CD14-positive monocyte (primary cell): ENCODE measurements around the gene IL10RB. TPM values are rescaled to one million over a fixed set of nuclear protein-coding genes. Genes with fewer than 3 reads are reported as not detected.
A peak's percentile ranks its signal among the peaks of the same experiment; 100 is the strongest.

Experiments used
- DNase-seq, 3 donors: peaks; one replicate each; pipeline ENCODE4 v3.0.0-alpha.2; 2011 to 2022
- H2AFZ ChIP-seq: 2 replicates; pipeline ENCODE4 v1.6.0; 2012; ENCODE audit warnings: mild to moderate bottlenecking, low read depth, low read length, inconsistent platforms; ENCODE audit not compliant: insufficient read depth, poor library complexity, severe bottlenecking
- H3K27ac ChIP-seq, 2 donors: 1 replicate in 1 of 2; 2 replicates in 1 of 2; pipeline ENCODE4 v1.5.1; 2012 to 2013; ENCODE audit warnings: low read length in 2 of 2, control low read depth in 1 of 2, inconsistent platforms in 1 of 2, low read depth in 1 of 2, mild to moderate bottlenecking in 1 of 2
- H3K27me3 ChIP-seq, 2 donors: one replicate each; pipeline versions ENCODE4 v1.6.0 to v1.6.1; 2011 to 2013; ENCODE audit warnings: low read length in 2 of 2; ENCODE audit not compliant: control insufficient read depth in 2 of 2, insufficient read depth in 2 of 2
- H3K36me3 ChIP-seq, 2 donors: replicated peaks in 1 of 2; 1 replicate in 1 of 2; 2 replicates in 1 of 2; pipeline versions ENCODE4 v1.5.1 to v1.6.1; 2012 to 2013; ENCODE audit warnings: low read length in 2 of 2, control low read depth in 1 of 2, inconsistent platforms in 1 of 2, mild to moderate bottlenecking in 1 of 2; ENCODE audit not compliant: insufficient read depth in 2 of 2, control insufficient read depth in 1 of 2
- H3K4me1 ChIP-seq, 2 donors: 1 replicate in 1 of 2; 2 replicates in 1 of 2; pipeline versions ENCODE4 v1.5.1 to v1.6.1; 2012 to 2013; ENCODE audit warnings: low read length in 2 of 2, control low read depth in 1 of 2, inconsistent platforms in 1 of 2, mild to moderate bottlenecking in 1 of 2, moderate library complexity in 1 of 2; ENCODE audit not compliant: insufficient read depth in 2 of 2, control insufficient read depth in 1 of 2
- H3K4me2 ChIP-seq: replicated peaks from 2 replicates; pipeline ENCODE3; 2012; ENCODE audit warnings: low read length, moderate library complexity, mild to moderate bottlenecking; ENCODE audit not compliant: poor library complexity, severe bottlenecking; ENCODE audit errors: extremely low read depth
- H3K4me3 ChIP-seq, 3 experiments: fragments of 200-600 bp in 1 of 3; sonication (generic) in 1 of 3; replicated peaks in 1 of 3; 1 replicate in 2 of 3; 2 replicates in 1 of 3; pipeline ENCODE4 v1.5.1; 2011 to 2013; ENCODE audit warnings: low read length in 3 of 3, mild to moderate bottlenecking in 3 of 3, control low read depth in 2 of 3, low read depth in 2 of 3, inconsistent platforms in 1 of 3, moderate library complexity in 1 of 3
- H3K79me2 ChIP-seq: 2 replicates; pipeline ENCODE4 v1.6.0; 2012; ENCODE audit warnings: mild to moderate bottlenecking, control low read depth, inconsistent platforms, low read length, moderate library complexity; ENCODE audit not compliant: insufficient read depth
- H3K9ac ChIP-seq: 2 replicates; pipeline ENCODE4 v1.6.0; 2017; ENCODE audit warnings: low read length, mild to moderate bottlenecking; ENCODE audit not compliant: insufficient read depth, poor library complexity, severe bottlenecking
- H3K9me3 ChIP-seq, 2 donors: replicated peaks in 1 of 2; 1 replicate in 1 of 2; 2 replicates in 1 of 2; pipeline versions ENCODE4 v1.5.1 to v1.6.1; 2012 to 2013; ENCODE audit warnings: low read length in 2 of 2, control low read depth in 1 of 2; ENCODE audit not compliant: control insufficient read depth in 1 of 2, insufficient read depth in 1 of 2
- H4K20me1 ChIP-seq: 2 replicates; pipeline ENCODE4 v1.6.0; 2012; ENCODE audit warnings: mild to moderate bottlenecking, low read length, control low read depth, moderate library complexity; ENCODE audit not compliant: insufficient read depth
- H3K27ac Mint-ChIP-seq, 7 donors: one replicate each; pipeline ENCODE4 v1.8.0; 2020; ENCODE audit warnings: mild to moderate bottlenecking in 7 of 7, mixed read lengths in 7 of 7, moderate library complexity in 6 of 7, inconsistent platforms in 2 of 7
- H3K27me3 Mint-ChIP-seq, 3 donors: one replicate each; pipeline ENCODE4 v1.8.0; 2021 to 2022; ENCODE audit warnings: low read depth in 3 of 3, mild to moderate bottlenecking in 3 of 3, mixed read lengths in 3 of 3, moderate library complexity in 3 of 3, inconsistent platforms in 1 of 3
- H3K36me3 Mint-ChIP-seq, 2 donors: one replicate each; pipeline ENCODE4 v1.8.0; 2020; ENCODE audit warnings: mixed read lengths in 2 of 2, inconsistent platforms in 1 of 2, mild to moderate bottlenecking in 1 of 2
- H3K4me1 Mint-ChIP-seq: one replicate; pipeline ENCODE4 v1.8.0; 2020; ENCODE audit warnings: mild to moderate bottlenecking, mixed read lengths
- H3K4me3 Mint-ChIP-seq, 2 donors: one replicate each; pipeline ENCODE4 v1.8.0; 2020; ENCODE audit warnings: mild to moderate bottlenecking in 2 of 2, mixed read lengths in 2 of 2, moderate library complexity in 1 of 2
- H3K9me3 Mint-ChIP-seq, 7 donors: one replicate each; pipeline ENCODE4 v1.8.0; 2020 to 2022; ENCODE audit warnings: mixed read lengths in 7 of 7, mild to moderate bottlenecking in 6 of 7, moderate library complexity in 6 of 7, inconsistent platforms in 2 of 7
- WGBS: methylation state at CpG from one replicate; pipeline ENCODE4 v1.1.5; 2013; ENCODE audit warnings: missing lambda C conversion rate; ENCODE audit not compliant: insufficient coverage; 5-methylcytosine and 5-hydroxymethylcytosine counted together
- intact Hi-C, 2 donors: fragments of 100-400 bp; cut with micrococcal nuclease; formaldehyde crosslinking; loops; one replicate each; pipeline versions ENCODE4 v1.15.0 to v1.15.1; 2023
- polyA plus RNA-seq, 3 donors: library from polyadenylated mRNA; depleted of rRNA in 1 of 3; unstranded in 2 of 3; stranded (reverse) in 1 of 3; fragments of 300-500 nt in 2 of 3; fragments of >200 nt in 1 of 3; fragmentation: Illumina TruSeq in 2 of 3; gene quantifications; 1 replicate in 2 of 3; 2 replicates in 1 of 3; pipeline ENCODE4 v1.2.3, GENCODE V29; 2012 to 2021
- TF ChIP-seq, protein P1 (sequence below): fragments of 200-600 bp; IDR thresholded peaks from one replicate; pipeline ENCODE4 v1.8.0; 2022; ENCODE audit warnings: antibody characterized with exemption, mild to moderate bottlenecking

The IL10RB gene
- polyA plus RNA-seq, 3 donors, result 79.0 to 225 (median 212) TPM

DNA sequence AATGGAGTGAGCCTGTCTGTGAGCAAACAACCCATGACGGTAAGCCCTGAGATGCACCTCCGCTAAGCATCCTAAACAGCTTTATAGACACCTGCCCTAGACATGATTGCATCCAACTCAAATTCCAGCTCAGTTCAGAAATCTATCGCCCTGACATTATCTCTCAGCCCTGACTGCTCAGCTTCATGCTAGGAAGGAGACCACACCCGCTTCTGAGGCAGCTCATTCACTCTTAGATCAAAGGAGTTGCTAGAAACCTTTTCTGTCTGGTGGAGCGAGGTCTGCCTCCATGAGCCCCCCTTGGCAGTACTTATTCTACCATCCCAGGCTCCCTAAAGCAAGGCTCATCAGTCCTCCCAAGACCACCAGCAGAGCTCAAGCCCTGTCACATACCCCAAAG is 17.0 kb downstream of the IL10RB start:
- Histone ChIP-seq H3K9ac (no peak overlapping the region), H3K4me2 (no peak overlapping the region), H3K36me3 (peaks cover 94 to 99% of the 10 kb centered on the region in 2 donors), H3K79me2 (peaks cover 3% of the 10 kb centered on the region), H3K9me3 (no peaks in the 10 kb centered on the region), H4K20me1 (peaks cover 46% of the 10 kb centered on the region), H3K4me1 (no peaks in the 10 kb centered on the region), H3K27me3 (no peaks in the 10 kb centered on the region), H3K27ac (no peak overlapping the region), H2AFZ (no peak overlapping the region), H3K4me3 (no peak overlapping the region)
- no peak for DNase-seq
- intact Hi-C loops, result no loop called here
- H3K27me3 Mint-ChIP-seq, result peaks cover 0 to 2% (median 0%) of the 10 kb centered on the region in 3 donors
- H3K36me3 Mint-ChIP-seq, result peaks cover 89 to 98% of the 10 kb centered on the region in 2 donors
- peaks cover 0 to 8% (median 5%) of the 10 kb centered on the region in 7 donors for H3K9me3 Mint-ChIP-seq
- 100% methylated on average over 2 of the region's 5 CpGs for WGBS
- H3K4me3 Mint-ChIP-seq, result no peak overlapping the region
- H3K27ac Mint-ChIP-seq, result peak overlapping the region in 1 of 7 donors; percentile 79
- TF ChIP-seq, protein P1, sequence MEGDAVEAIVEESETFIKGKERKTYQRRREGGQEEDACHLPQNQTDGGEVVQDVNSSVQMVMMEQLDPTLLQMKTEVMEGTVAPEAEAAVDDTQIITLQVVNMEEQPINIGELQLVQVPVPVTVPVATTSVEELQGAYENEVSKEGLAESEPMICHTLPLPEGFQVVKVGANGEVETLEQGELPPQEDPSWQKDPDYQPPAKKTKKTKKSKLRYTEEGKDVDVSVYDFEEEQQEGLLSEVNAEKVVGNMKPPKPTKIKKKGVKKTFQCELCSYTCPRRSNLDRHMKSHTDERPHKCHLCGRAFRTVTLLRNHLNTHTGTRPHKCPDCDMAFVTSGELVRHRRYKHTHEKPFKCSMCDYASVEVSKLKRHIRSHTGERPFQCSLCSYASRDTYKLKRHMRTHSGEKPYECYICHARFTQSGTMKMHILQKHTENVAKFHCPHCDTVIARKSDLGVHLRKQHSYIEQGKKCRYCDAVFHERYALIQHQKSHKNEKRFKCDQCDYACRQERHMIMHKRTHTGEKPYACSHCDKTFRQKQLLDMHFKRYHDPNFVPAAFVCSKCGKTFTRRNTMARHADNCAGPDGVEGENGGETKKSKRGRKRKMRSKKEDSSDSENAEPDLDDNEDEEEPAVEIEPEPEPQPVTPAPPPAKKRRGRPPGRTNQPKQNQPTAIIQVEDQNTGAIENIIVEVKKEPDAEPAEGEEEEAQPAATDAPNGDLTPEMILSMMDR, result no peak
- H3K4me1 Mint-ChIP-seq, result peaks cover 1% of the 10 kb centered on the region

DNA sequence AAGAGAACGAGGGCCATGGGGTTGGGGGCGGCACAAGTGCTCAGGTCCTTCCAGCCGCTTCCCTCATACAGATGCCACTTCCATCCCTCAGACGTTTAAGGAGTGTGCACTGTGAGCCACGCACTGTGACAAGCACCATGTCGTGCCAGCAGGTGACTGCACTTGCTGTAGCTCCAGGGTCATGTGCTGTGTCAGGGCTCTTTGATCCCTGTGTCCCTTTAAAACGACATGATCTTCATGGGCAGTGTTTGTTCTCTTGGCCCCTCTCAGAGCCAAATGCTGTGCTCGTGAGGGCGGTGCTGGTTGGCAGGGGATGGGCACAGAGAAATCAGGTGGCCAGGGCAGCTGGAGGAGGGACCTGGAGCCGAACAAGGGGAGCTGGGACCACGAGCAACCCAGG is 19.9 kb downstream of the IL10RB start:
- no peaks in the 10 kb centered on the region for H3K4me1 ChIP-seq
- H3K27me3 ChIP-seq, result no peaks in the 10 kb centered on the region
- no peak overlapping the region for H3K9ac ChIP-seq
- Mint-ChIP-seq H3K36me3 (peaks cover 88 to 97% of the 10 kb centered on the region in 2 donors), H3K27me3 (peaks cover 0 to 2% (median 0%) of the 10 kb centered on the region in 3 donors), H3K27ac (peak overlapping the region in 5 of 7 donors; percentile 7 to 85 (median 68)), H3K9me3 (no peaks in the 10 kb centered on the region), H3K4me1 (peaks cover 1% of the 10 kb centered on the region), H3K4me3 (no peak overlapping the region)
- H3K4me2 ChIP-seq, result no peak overlapping the region
- TF ChIP-seq, protein P1, result no peak
- peaks cover 89 to 95% of the 10 kb centered on the region in 2 donors for H3K36me3 ChIP-seq
- 88% methylated on average over 11 of the region's 11 CpGs for WGBS
- no peak overlapping the region for H3K4me3 ChIP-seq
- intact Hi-C loops, result no loop called here
- no peaks in the 10 kb centered on the region for H3K9me3 ChIP-seq
- H2AFZ ChIP-seq, result no peak overlapping the region
- peaks cover 34% of the 10 kb centered on the region for H4K20me1 ChIP-seq
- H3K79me2 ChIP-seq, result no peaks in the 10 kb centered on the region
- no peak for DNase-seq
- H3K27ac ChIP-seq, result peak overlapping the region in 1 of 2 donors; percentile 37
